Measurements from ENCODE around the gene TMEM219. TPM values are rescaled to one million over a fixed set of nuclear protein-coding genes. Genes with fewer than 3 reads are reported as not detected.
A peak's percentile ranks its signal among the peaks of the same experiment; 100 is the strongest.

The TMEM219 gene
- total and polyA plus RNA-seq, 9 of the 15 experiments (the other 6 are each of a cell fraction or from before 2014, with no cell fraction given): 35.3 to 62.8 (median 55.5) TPM

DNA sequence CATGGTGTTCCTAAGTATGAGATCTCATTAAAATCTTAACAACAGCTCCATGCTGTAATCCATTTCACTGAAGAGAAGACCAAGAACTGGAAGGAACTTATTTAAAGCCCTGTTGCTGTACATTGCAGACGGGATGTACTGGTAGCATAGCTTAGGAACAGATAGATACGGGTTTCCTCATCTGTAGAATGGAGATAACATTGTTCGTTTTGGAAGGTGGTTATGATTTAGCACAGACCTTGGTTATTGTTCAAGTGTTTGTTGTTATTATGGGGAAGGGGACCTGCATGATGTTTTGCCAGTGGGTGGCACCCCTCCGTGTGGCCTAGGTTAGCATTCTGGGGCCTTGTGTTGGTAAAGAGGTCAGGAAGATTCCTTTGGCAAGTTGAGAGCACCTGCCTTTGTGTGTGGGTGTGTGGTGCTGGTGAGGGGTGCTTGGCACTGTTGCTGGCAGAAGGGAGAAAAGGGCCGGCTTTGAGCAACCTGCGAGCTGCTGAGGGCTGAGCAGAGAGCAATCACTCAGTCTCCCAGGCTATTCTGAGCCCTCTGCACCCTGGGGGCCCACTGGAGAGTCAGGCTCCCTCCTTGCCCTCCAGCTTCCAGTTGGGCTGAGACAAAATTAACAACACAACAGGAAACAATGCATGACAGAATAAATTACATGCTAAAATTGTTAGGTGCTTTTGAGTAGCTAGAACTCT, 14.1 kb downstream of the TMEM219 start:
- Histone ChIP-seq H3K27me3 (ENCODE audit: control insufficient read depth in 2 of 2, insufficient read depth in 2 of 2, low read length in 2 of 2) (no peaks in the 10 kb centered on the region), H3K9me1 (ENCODE audit: control insufficient read depth, insufficient read depth, low read length) (peaks cover 3% of the 10 kb centered on the region), H3K4me2 (ENCODE audit: insufficient read depth, low read length) (peak overlapping the region; percentile 87), H3K79me2 (ENCODE audit: control insufficient read depth, insufficient read depth, low read length) (peaks cover 36% of the 10 kb centered on the region), H3K4me1 (replicated peaks in 1 of 2; ENCODE audit: control insufficient read depth in 2 of 2, insufficient read depth in 2 of 2, low read length in 2 of 2) (peaks cover 26 to 30% of the 10 kb centered on the region in 2 experiments; a peak in 4 of 5 replicates), H3K9ac (ENCODE audit: insufficient read depth in 1 of 2, low read depth in 2 of 2, low read length in 2 of 2) (peak overlapping the region; percentile 82; a peak in 3 of 4 replicates), H3K36me3 (ENCODE audit: control insufficient read depth, insufficient read depth, low read length) (peaks cover 59% of the 10 kb centered on the region), H2AFZ (ENCODE audit: low read depth, low read length) (no peak overlapping the region), H3K4me3 (peak overlapping the region; percentile 71; the same call in 1 of the 2 replicates), H3K27ac (ENCODE audit: extremely low read depth, low read depth, low read length) (no peak overlapping the region), H4K20me1 (replicated peaks; ENCODE audit: control insufficient read depth, insufficient read depth, low read length) (peaks cover 26% of the 10 kb centered on the region), H3K9me3 (replicated peaks; ENCODE audit: control insufficient read depth, insufficient read depth, low read depth, low read length) (no peaks in the 10 kb centered on the region; the same call in 1 of the 2 replicates)
- peak in 1 of 4 experiments; percentile 30 for DNase-seq (ENCODE audit: extremely low read depth in 1 of 4, low spot score in 3 of 4)
- FAIRE-seq: peak; percentile 65
- POLR2A ChIA-PET: interaction anchor here (0.9 to 3.2 kb wide), 6 partner anchors 10 to 16 kb away, joined by 3 to 22 read pairs (median 12); partner anchors contain the start of gene TMEM219
- no TSS peak for BruUV-seq (replicated peaks)
- in situ Hi-C loops (cut with MboI): no loop called here
- CTCF ChIA-PET (ENCODE audit: low intra/inter-chr PET ratio): no interaction called here
- TF ChIP-seq DPF2 (IDR thresholded peaks at IDR 0.05) (0 out of 2 replicates have a peak, but pooled peaks have one; percentile 13), TCF3 (CRISPR knock-in tag; IDR thresholded peaks at IDR 0.05) (peak; percentile 44; the same call in 1 of the 2 replicates), TAL1 (IDR thresholded peaks at IDR 0.05) (peak; percentile 56; the same call in 1 of the 2 replicates), SOX6 (IDR thresholded peaks at IDR 0.05) (peak; percentile 90), HDAC1 (IDR thresholded peaks at IDR 0.05) (0 out of 4 replicates have a peak, but pooled peaks of 1 of the 2 experiments have one; percentile 12), TARDBP (IDR thresholded peaks at IDR 0.05) (no peak), CBFA2T2 (conservative IDR thresholded peaks at IDR 0.05) (0 out of 2 replicates have a peak, but pooled peaks have one; percentile 10), TEAD4 (IDR thresholded peaks at IDR 0.05; ENCODE audit: low read length) (peak; percentile 45; the same call in 1 of the 2 replicates), TEAD4 (CRISPR knock-in tag; IDR thresholded peaks at IDR 0.05; ENCODE audit: borderline replicate concordance) (no peak), CBFA2T3 (IDR thresholded peaks at IDR 0.05) (peak; percentile 72), ARID1B (IDR thresholded peaks at IDR 0.05) (peak; percentile 57)
- TF ChIP-seq, protein P1, sequence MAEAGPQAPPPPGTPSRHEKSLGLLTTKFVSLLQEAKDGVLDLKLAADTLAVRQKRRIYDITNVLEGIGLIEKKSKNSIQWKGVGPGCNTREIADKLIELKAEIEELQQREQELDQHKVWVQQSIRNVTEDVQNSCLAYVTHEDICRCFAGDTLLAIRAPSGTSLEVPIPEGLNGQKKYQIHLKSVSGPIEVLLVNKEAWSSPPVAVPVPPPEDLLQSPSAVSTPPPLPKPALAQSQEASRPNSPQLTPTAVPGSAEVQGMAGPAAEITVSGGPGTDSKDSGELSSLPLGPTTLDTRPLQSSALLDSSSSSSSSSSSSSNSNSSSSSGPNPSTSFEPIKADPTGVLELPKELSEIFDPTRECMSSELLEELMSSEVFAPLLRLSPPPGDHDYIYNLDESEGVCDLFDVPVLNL (CRISPR knock-in tag; IDR thresholded peaks at IDR 0.05; ENCODE audit: low read depth): no peak
- TF ChIP-seq, protein P2, sequence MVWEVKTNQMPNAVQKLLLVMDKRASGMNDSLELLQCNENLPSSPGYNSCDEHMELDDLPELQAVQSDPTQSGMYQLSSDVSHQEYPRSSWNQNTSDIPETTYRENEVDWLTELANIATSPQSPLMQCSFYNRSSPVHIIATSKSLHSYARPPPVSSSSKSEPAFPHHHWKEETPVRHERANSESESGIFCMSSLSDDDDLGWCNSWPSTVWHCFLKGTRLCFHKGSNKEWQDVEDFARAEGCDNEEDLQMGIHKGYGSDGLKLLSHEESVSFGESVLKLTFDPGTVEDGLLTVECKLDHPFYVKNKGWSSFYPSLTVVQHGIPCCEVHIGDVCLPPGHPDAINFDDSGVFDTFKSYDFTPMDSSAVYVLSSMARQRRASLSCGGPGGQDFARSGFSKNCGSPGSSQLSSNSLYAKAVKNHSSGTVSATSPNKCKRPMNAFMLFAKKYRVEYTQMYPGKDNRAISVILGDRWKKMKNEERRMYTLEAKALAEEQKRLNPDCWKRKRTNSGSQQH (CRISPR knock-in tag; IDR thresholded peaks at IDR 0.05): no peak
- ATAC-seq: no peak
- 8% methylated on average over 6 of the region's 6 CpGs for WGBS (ENCODE audit: insufficient coverage, low coverage, missing lambda C conversion rate)
- intact Hi-C loops (cut with micrococcal nuclease): no loop called here
